ENCODE results near the gene FANCL.

DNA sequence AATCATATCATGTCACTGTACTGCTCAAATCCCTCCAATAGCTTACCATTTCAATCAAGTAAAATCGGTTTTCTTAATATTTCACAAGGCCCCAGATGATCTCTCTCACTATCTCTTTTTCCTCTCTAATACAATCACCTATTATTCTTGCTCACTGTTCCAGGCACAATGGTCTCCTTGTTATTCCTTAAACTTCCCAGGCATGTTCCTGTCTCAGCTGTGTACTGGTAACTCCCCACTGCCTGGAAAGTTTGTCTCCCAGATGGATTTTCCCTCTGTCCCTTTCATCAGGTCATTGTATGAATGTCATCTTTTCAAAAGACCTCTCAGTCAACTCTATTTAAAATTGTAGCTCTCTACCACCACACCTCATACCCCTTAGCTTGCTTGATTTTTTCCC, 30.7 kb upstream of the FANCL start:
- TF ChIP-seq CTCF (IDR thresholded peaks at IDR 0.05; ENCODE audit: low read depth, low read length) (no peak), MAX (IDR thresholded peaks at IDR 0.05; ENCODE audit: low read depth, low read length) (no peak), POLR2A (IDR thresholded peaks at IDR 0.05; ENCODE audit: extremely low read depth, insufficient read length) (no peak)
